ENCODE data around the gene PVR.
A peak's percentile ranks its signal among the peaks of the same experiment; 100 is the strongest.
"Not testable (repeated sequence)": the region's sequence is repeated elsewhere in the genome, so short reads cannot be mapped to it uniquely, and the experiment has no call there.

Gene PVR

DNA sequence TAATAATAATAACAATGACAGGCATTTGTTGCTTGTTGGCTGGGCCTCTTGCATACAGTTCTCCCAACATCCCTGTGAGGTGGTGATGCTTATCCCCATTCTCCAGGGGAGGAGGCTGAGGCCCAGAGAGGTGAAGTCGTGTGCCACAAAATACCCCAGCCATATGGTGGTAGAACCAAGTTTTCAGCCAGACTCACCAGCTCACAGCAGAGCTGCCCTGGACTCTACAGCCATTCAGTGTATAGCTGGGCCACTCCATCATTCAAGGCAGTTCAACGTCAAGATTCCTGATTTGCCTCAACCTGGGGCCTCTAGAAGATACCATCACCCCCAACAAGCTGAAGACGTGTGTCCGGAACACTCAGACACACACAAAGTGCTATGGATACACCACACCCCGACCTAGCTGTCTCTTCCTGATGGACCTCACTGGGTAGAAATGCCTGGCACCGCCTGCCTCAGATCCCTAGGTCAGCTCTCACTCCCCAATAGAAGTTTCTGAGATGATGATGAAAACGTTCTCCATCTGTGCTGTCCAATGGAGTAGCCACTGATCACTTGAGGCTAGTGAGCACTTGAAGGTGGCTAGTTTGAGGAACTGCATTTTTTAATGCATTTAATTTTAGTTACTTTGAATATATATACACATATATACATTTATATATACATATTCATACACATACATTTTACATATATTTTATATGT lies 23.3 kb downstream of the PVR start:
- H3K4me3 ChIP-seq (ENCODE audit: low read depth, low read length), result no peak overlapping the region
- DNase-seq (ENCODE audit: low read depth), result no peak

- DNase-seq (ENCODE audit: low read depth), result no peak
- no peak overlapping the region for H3K4me3 ChIP-seq (ENCODE audit: low read depth, low read length)
Observed at GRCh38 chr19:44668985-44669764, 25.5 kb downstream of the PVR start.

DNA sequence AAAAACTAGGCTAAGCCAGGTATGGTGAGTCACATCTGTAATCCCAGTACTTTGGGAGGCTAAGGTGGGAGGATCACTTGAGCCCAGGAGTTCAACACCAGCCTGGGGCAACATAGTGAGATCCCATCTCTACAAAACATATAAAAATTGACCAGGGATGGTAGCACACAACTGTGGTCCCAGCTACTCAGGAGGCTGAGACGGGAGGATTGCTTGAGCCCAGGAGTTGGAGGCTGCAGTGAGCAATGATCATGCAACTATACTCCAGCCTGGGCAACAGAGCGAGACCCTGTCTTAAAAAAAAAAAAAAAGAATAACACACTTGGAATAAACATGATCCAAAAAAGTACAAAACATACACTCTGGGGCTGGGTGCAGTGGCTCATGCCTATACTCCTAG lies 26.3 kb downstream of the PVR start:
- H3K4me3 ChIP-seq (ENCODE audit: low read depth, low read length), result not testable (repeated sequence)

DNA sequence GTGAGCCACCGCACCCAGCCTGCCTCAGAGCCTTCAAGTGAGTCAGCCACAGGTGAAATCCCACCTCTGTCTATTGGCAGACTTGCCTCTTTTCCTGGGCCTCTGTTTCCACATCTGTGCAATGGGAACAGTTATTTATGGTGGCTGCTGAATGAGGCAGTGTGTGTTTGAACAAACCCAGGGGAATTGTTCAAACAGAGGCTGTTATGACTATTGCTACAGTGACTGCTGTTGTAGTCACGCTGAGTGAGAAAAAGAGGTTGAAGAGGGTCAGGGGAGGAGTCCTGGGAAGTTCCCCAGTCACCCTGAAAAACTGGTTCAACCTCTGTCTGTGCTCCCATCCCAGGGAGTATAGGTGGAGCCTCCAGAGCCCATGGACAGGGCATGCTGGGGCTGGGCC lies 27.7 kb downstream of the PVR start, which contains the start of gene CEACAM19:
Gene CEACAM19 (plus strand): TSS at position 83 of the 400 bp plus-strand sequence. CDS start 450 bp downstream, outside the sequence.
- H3K4me3 ChIP-seq (ENCODE audit: low read depth, low read length), result no peak within 1 kb of the TSS
- no peak for DNase-seq (ENCODE audit: low read depth)

More for the DNA sequence above, 26.3 kb downstream of the PVR start:
- not testable (repeated sequence) for DNase-seq (ENCODE audit: low read depth)

GRCh38 chr19:44672226-44672625 lies 28.5 kb downstream of the PVR start:
- H3K4me3 ChIP-seq (ENCODE audit: low read depth, low read length), result no peak overlapping the region
- DNase-seq (ENCODE audit: low read depth), result no peak

GRCh38 chr19:44673510-44673909 lies 29.8 kb downstream of the PVR start:
- H3K4me3 ChIP-seq (ENCODE audit: low read depth, low read length), result no peak overlapping the region
- no peak for DNase-seq (ENCODE audit: low read depth)

- no peak overlapping the region for H3K4me3 ChIP-seq (ENCODE audit: low read depth, low read length)
- no peak for DNase-seq (ENCODE audit: low read depth)
Observed at GRCh38 chr19:44675521-44675920, 31.8 kb downstream of the PVR start.

DNA sequence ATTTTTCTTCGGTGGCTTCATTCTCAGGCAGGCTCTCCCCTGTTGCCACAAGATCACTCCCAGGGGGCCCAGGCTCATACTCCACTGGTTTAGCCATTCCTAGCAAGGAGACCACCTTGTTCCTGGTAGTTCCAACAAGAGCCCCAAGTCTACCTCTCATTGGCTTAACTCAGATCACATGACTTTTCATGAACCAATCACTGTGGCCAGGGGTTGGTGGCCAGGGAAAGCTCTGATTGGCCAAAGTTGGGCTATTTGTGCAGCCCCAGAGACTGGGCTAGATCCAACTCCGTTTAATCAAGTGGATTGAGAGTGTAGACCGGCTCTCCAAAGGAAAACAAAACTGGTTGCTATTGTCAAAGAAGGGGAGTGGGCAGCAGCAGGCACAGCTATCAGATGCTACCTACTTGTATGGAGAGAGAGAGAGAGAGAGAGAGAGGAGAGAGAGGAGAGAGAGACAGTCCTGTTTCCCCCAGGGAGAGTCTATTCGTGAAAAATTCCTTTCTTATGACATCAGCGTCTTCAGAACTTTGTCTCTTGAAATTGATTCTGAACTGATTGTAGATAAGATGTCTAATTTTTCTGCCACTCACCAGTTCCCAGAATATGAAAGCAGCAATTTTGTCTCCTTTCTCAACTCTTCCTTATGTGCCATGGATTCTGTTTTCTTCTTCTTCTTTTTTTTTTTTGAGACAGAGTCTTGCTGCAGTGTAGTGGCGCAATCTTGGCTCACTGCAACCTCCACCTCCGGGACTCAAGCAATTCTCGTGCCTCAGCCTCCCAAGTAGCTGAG lies 33.5 kb downstream of the PVR start:
- no peak for DNase-seq (ENCODE audit: low read depth)
- no peak overlapping the region for H3K4me3 ChIP-seq (ENCODE audit: low read depth, low read length)

DNA sequence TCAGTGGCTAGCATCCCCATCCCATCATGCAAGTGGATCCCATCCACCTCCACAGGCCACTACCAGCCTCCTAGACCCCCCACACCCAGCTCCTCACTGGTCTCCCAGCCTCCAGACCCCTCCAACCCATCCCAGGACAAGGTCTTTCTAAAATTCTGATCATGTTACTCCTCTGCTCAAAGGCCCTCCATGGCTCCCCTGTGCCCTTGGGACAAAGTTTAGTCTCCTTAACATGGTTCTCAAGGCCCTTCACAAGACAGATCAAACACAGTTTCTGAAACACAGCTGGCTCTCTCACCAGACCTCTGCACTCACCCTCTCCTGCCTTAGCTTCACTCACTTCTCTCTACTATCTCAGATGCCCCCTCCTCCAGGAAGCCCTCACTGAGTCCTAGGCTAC lies 36.8 kb downstream of the PVR start:
- no peak for DNase-seq (ENCODE audit: low read depth)

GRCh38 chr19:44681992-44682790 lies 38.5 kb downstream of the PVR start:
- no peak for DNase-seq (ENCODE audit: low read depth)
- no peak overlapping the region for H3K4me3 ChIP-seq (ENCODE audit: low read depth, low read length)

More for the DNA sequence above, 36.8 kb downstream of the PVR start:
- no peak overlapping the region for H3K4me3 ChIP-seq (ENCODE audit: low read depth, low read length)

DNA sequence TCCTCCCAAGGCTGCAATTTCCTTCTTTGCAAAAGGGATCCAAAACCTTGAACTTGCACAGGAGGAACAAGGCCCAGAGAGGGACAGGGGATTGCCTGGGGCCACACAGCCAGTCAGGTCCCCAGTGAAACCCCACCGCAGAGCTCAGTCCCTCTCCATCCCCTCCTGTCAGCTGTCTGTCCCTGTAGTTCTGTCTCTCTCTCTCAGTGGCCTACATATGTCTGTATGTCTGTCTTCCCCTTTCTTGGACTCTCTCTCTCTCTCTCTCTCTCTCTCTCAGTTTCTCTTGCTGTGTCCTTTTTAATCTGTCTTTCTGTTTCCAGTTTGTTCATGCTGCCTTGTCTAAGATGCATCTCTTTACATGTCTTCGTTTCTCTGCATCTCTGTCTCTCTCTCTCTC lies 39.1 kb downstream of the PVR start:
- no peak overlapping the region for H3K4me3 ChIP-seq (ENCODE audit: low read depth, low read length)
- DNase-seq (ENCODE audit: low read depth), result no peak

DNA sequence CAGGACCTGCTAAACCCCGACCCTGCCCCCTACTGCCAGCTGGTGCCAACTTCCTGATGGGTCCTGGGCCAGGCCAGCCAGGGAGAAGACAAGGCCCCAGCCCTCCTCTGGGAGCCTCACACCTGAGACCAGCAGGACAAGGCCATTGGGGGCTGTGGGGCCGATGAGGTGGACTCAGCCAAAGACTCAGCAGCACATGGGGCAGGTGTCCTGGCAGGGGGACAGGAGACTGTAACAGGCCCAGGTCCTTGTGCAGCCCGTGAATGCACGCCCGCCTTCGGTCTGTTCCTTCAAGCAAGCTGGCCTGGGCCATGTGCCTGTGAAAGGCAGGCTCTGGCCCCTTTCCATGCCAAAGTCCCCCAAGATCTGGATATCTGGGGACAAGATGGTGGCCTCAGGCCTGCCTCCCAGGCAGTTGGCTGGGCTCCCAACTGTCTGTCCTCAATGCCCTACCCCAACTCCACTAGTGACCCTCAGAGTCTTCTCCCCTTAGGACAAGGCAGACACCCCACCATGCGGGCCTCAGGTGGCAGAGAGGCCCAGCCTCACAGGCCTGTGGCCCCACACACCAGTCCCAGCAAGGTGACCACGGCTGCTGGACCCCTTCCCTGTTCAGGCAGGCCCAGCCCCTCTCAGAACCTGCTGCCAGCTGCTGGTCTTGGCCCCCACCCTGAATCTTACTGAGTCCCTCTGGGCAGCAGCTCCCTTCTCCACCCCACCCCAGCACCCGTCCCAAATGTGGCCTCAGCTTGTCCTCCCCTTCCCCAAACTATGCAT lies 39.9 kb downstream of the PVR start:
- no peak for DNase-seq (ENCODE audit: low read depth)
- no peak overlapping the region for H3K4me3 ChIP-seq (ENCODE audit: low read depth, low read length)

GRCh38 chr19:44684396-44684795 lies 40.7 kb downstream of the PVR start:
- DNase-seq (ENCODE audit: low read depth); H3K4me3 ChIP-seq (ENCODE audit: low read depth, low read length): not testable (repeated sequence)

- H3K4me3 ChIP-seq (ENCODE audit: low read depth, low read length), result no peak overlapping the region
- DNase-seq (ENCODE audit: low read depth), result peak; percentile 70
Observed at GRCh38 chr19:44684892-44685863, 41.5 kb downstream of the PVR start.

DNA sequence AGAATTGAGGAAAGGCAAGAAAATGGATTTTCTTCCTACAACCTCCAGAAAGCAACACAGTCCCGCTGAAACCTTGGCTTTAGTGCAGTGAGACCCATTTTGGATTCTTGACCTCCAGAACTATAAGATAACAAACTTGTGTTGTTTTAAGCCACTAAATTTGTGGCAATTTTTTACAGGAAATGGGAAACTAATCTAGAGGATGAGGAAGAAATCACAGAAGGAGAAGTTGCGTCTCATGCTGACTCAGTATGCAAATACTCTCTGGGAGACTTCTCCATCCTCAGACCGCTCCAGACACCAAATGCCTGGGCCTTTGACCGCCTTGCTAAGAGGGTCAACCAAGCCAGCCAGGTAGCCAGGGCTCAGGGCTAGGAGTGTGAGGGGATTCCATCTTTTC lies 42.2 kb downstream of the PVR start:
- no peak for DNase-seq (ENCODE audit: low read depth)
- H3K4me3 ChIP-seq (ENCODE audit: low read depth, low read length), result no peak overlapping the region

GRCh38 chr19:44686896-44687295 lies 43.2 kb downstream of the PVR start:
- no peak overlapping the region for H3K4me3 ChIP-seq (ENCODE audit: low read depth, low read length)
- DNase-seq (ENCODE audit: low read depth), result no peak

DNA sequence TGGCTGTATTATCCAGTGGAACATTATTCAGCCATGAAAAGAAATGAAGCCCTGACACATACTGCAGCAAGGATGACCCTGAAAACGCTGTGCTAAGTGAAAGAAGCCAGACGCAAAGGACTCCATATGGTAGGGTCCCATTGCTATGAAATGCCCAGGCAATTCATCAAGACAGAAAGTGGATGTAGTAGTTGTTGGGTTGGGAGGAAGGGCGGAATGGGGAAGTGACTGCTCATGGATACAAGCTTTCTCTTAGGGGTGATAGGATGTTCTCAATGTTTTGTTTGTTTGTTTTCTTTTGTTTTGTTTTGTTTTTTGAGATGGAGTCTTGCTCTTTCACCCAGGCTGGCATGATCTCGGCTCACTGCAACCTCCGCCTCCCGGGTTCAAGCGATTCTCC lies 44.2 kb downstream of the PVR start:
- no peak for DNase-seq (ENCODE audit: low read depth)
- H3K4me3 ChIP-seq (ENCODE audit: low read depth, low read length), result no peak overlapping the region
